WTC11 (cell line): ENCODE data around the gene C15orf39. TPM values are rescaled to one million over a fixed set of nuclear protein-coding genes. Genes with fewer than 3 reads are reported as not detected.

Source experiments
- ATAC-seq: fragments of 200-7000 bp; cut with Tn5 transposase; 2 replicates; pipeline ENCODE4 v1.10.0; 2021; ENCODE audit warnings: mild to moderate bottlenecking, moderate library complexity
- CTCF ChIA-PET: fragments of 300-600 bp; sonication (Branson Sonifier 250); formaldehyde crosslinking; loops from one replicate; lab custom pipeline; 2021; ENCODE audit warnings: antibody characterized with exemption; lab: Charles Lee
- POLR2A ChIA-PET: fragments of 350-600 bp; sonication (Branson Sonifier 250); formaldehyde crosslinking; loops from one replicate; lab custom pipeline; 2021; ENCODE audit warnings: antibody characterized with exemption; lab: Charles Lee
- DNase-seq: peaks from one replicate; pipeline ENCODE4 v3.0.0; 2021; ENCODE audit warnings: low spot score
- H3K27ac Mint-ChIP-seq: 2 replicates; pipeline ENCODE4 v1.8.0; 2021; ENCODE audit warnings: mixed read lengths
- H3K27me3 Mint-ChIP-seq: 2 replicates; pipeline ENCODE4 v1.8.0; 2021; ENCODE audit warnings: low read depth, mild to moderate bottlenecking, moderate library complexity, mixed read lengths
- H3K36me3 Mint-ChIP-seq: 2 replicates; pipeline ENCODE4 v1.8.0; 2021; ENCODE audit warnings: mixed read lengths
- H3K4me1 Mint-ChIP-seq: 2 replicates; pipeline ENCODE4 v1.8.0; 2022; ENCODE audit warnings: mixed read lengths
- H3K4me3 Mint-ChIP-seq: 2 replicates; pipeline ENCODE4 v1.8.0; 2021; ENCODE audit warnings: mild to moderate bottlenecking, moderate library complexity, mixed read lengths
- H3K9me3 Mint-ChIP-seq: 2 replicates; pipeline ENCODE4 v1.8.0; 2021; ENCODE audit warnings: mixed read lengths
- FOXJ3 ChIP-seq: sonication (generic); formaldehyde crosslinking; IDR thresholded peaks from 2 replicates; pipeline ENCODE4 v1.9.0; 2021; ENCODE audit warnings: missing genetic modification reagents, mild to moderate bottlenecking, borderline replicate concordance
- FOXP1 ChIP-seq: sonication (generic); formaldehyde crosslinking; IDR thresholded peaks from 2 replicates; pipeline ENCODE4 v1.8.0; 2022; ENCODE audit warnings: missing genetic modification reagents, mild to moderate bottlenecking, moderate library complexity, borderline replicate concordance
- GABPB1 ChIP-seq: sonication (generic); formaldehyde crosslinking; IDR thresholded peaks from 2 replicates; pipeline ENCODE4 v1.8.1; 2023; ENCODE audit warnings: mild to moderate bottlenecking, missing genetic modification reagents
- MYBL2 ChIP-seq: sonication (generic); formaldehyde crosslinking; IDR thresholded peaks from 2 replicates; pipeline ENCODE4 v1.8.1; 2023; ENCODE audit warnings: mild to moderate bottlenecking, moderate library complexity, missing genetic modification reagents
- NFATC4 ChIP-seq: fragments of 250-450 bp; sonication (Bioruptor Pico); IDR thresholded peaks from 2 replicates; pipeline ENCODE4 v1.9.0; 2021; ENCODE audit warnings: mild to moderate bottlenecking
- NR1H2 ChIP-seq: sonication (generic); formaldehyde crosslinking; IDR thresholded peaks from 2 replicates; pipeline ENCODE4 v1.9.0; 2021; ENCODE audit warnings: mild to moderate bottlenecking, moderate library complexity, missing genetic modification reagents
- RELA ChIP-seq: sonication (generic); formaldehyde crosslinking; IDR thresholded peaks from 2 replicates; pipeline ENCODE4 v1.8.1; 2022; ENCODE audit warnings: missing genetic modification reagents, mild to moderate bottlenecking, borderline replicate concordance
- SMAD3 ChIP-seq: sonication (generic); formaldehyde crosslinking; IDR thresholded peaks from 2 replicates; pipeline ENCODE4 v1.8.0; 2022; ENCODE audit warnings: missing genetic modification reagents, mild to moderate bottlenecking, borderline replicate concordance
- SP1 ChIP-seq: sonication (generic); formaldehyde crosslinking; conservative IDR thresholded peaks from 2 replicates; pipeline ENCODE4 v1.8.1; 2022; ENCODE audit warnings: missing genetic modification reagents
- TEAD4 ChIP-seq: sonication (generic); formaldehyde crosslinking; IDR thresholded peaks from 2 replicates; pipeline ENCODE4 v1.8.0; 2022; ENCODE audit warnings: mild to moderate bottlenecking, missing genetic modification reagents
- TP53 ChIP-seq: sonication (generic); formaldehyde crosslinking; IDR thresholded peaks from 2 replicates; pipeline ENCODE4 v1.8.1; 2023; ENCODE audit warnings: mild to moderate bottlenecking, missing genetic modification reagents
- ZBTB21 ChIP-seq: sonication (generic); formaldehyde crosslinking; IDR thresholded peaks from 2 replicates; pipeline ENCODE4 v1.8.1; 2023; ENCODE audit warnings: mild to moderate bottlenecking, missing genetic modification reagents, borderline replicate concordance
- ZNF219 ChIP-seq: sonication (generic); formaldehyde crosslinking; IDR thresholded peaks from 2 replicates; pipeline ENCODE4 v1.8.0; 2023; ENCODE audit warnings: missing genetic modification reagents, mild to moderate bottlenecking, borderline replicate concordance
- ZNF416 ChIP-seq: fragments of 250-450 bp; sonication (Bioruptor Pico); IDR thresholded peaks from 2 replicates; pipeline ENCODE4 v1.9.0; 2021; ENCODE audit warnings: mild to moderate bottlenecking, inconsistent platforms
- ZNF671 ChIP-seq: fragments of 250-450 bp; sonication (Bioruptor Pico); IDR thresholded peaks from 2 replicates; pipeline ENCODE4 v1.8.0; 2021; ENCODE audit warnings: mild to moderate bottlenecking
- total RNA-seq: library from RNA; stranded (reverse); gene quantifications from 3 replicates; pipeline ENCODE4 v1.2.3, GENCODE V29; 2021
- TF ChIP-seq, protein P1 (sequence below): fragments of 250-450 bp; sonication (Bioruptor Pico); IDR thresholded peaks from 2 replicates; pipeline ENCODE4 v1.9.0; 2021; ENCODE audit warnings: mild to moderate bottlenecking
- TF ChIP-seq, protein P2 (sequence below): sonication (generic); formaldehyde crosslinking; conservative IDR thresholded peaks from 2 replicates; pipeline ENCODE4 v1.8.1; 2022; ENCODE audit warnings: mild to moderate bottlenecking, missing genetic modification reagents
- TF ChIP-seq, protein P3 (sequence below): sonication (generic); formaldehyde crosslinking; IDR thresholded peaks from 2 replicates; pipeline ENCODE4 v1.8.0; 2022; ENCODE audit warnings: mild to moderate bottlenecking, missing genetic modification reagents
- TF ChIP-seq, protein P4 (sequence below): fragments of 250-450 bp; sonication (Bioruptor Pico); IDR thresholded peaks from 2 replicates; pipeline ENCODE4 v1.9.0; 2021; ENCODE audit warnings: mild to moderate bottlenecking
- TF ChIP-seq, protein P5 (sequence below): fragments of 250-450 bp; sonication (Bioruptor Pico); IDR thresholded peaks from 2 replicates; pipeline ENCODE4 v2.1.2; 2022; ENCODE audit warnings: mild to moderate bottlenecking, moderate library complexity
- TF ChIP-seq, protein P6 (sequence below): fragments of 200-600 bp; IDR thresholded peaks from 2 replicates; pipeline ENCODE4 v1.8.0; 2022; ENCODE audit warnings: antibody characterized with exemption

C15orf39 gene
- total RNA-seq, 1 experiment from 2014 or later, result 52.8 TPM

DNA sequence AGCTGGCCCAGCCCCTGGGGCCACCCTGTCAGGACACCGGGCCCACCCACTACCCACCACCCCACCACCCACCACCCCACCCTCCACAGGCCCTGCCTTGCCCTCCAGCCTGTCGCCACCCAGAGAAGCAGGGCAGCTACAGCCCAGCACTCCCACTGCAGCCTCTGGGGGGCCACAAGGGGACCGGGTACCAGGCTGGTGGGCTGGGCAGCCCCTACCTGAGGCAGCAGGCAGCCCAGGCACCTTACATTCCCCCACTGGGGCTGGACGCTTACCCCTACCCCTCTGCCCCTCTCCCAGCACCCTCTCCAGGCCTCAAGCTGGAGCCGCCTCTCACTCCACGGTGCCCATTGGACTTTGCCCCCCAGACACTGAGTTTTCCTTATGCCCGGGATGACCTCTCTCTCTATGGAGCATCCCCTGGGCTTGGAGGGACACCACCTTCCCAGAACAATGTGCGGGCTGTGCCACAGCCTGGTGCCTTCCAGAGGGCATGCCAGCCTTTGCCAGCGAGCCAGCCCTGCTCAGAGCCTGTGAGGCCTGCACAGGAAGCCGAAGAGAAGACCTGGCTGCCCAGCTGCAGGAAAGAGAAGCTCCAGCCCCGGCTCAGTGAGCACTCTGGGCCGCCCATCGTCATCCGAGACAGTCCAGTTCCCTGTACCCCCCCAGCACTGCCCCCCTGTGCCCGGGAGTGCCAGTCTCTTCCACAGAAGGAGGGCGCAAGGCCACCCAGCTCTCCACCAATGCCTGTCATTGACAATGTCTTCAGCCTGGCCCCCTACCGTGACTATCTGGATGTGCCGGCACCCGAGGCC, 5.3 kb downstream of the C15orf39 start:
- TF ChIP-seq ZNF219 (CRISPR knock-in tag), result no peak
- TF ChIP-seq NR1H2, result no peak
- CTCF ChIA-PET, result interaction anchor here (0.7 to 2.1 kb wide), 4 partner anchors 164 to 177 kb away, joined by 3 to 6 read pairs (median 3); no protein-coding TSS in a partner anchor
- H3K4me3 Mint-ChIP-seq, result no peak overlapping the region

DNA sequence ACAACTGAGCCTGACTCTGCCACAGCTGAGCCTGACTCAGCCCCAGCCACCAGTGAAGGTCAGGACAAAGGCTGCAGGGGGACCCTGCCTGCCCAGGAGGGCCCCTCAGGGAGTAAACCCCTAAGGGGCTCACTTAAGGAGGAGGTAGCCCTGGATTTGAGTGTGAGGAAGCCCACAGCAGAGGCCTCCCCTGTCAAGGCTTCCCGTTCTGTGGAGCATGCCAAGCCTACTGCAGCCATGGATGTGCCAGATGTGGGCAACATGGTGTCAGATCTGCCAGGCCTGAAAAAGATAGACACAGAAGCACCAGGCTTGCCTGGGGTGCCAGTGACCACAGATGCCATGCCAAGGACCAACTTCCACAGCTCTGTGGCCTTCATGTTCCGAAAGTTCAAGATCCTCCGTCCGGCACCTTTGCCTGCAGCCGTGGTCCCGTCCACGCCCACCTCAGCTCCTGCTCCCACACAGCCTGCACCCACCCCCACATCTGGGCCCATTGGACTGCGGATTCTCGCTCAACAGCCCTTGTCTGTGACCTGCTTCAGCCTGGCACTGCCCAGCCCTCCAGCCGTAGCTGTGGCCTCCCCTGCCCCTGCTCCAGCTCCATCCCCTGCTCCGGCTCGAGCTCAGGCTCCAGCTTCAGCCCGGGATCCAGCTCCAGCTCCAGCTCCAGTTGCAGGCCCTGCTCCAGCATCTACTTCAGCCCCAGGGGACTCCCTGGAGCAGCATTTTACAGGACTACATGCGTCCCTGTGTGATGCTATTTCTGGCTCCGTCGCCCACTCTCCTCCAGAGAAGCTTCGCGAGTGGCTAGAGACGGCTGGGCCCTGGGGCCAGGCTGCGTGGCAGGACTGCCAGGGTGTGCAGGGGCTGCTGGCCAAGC, 6.2 kb downstream of the C15orf39 start:
- DNase-seq, result no peak
- CTCF ChIA-PET, result interaction anchor here (0.7 to 2.2 kb wide), 6 partner anchors 100 to 179 kb away, joined by 3 to 11 read pairs (median 4); no protein-coding TSS in a partner anchor

More for the DNA sequence above, 5.3 kb downstream of the C15orf39 start:
- POLR2A ChIA-PET, result no interaction called here
- H3K36me3 Mint-ChIP-seq, result peaks cover 36% of the 10 kb centered on the region
- ATAC-seq (no peak), DNase-seq (no peak)
- no peaks in the 10 kb centered on the region for H3K9me3 Mint-ChIP-seq
- 0 out of 2 replicates have a peak, but pooled peaks cover 2% of the 10 kb centered on the region for H3K27me3 Mint-ChIP-seq
- H3K4me1 Mint-ChIP-seq, result peaks cover 26% of the 10 kb centered on the region
- H3K27ac Mint-ChIP-seq, result no peak overlapping the region

DNA sequence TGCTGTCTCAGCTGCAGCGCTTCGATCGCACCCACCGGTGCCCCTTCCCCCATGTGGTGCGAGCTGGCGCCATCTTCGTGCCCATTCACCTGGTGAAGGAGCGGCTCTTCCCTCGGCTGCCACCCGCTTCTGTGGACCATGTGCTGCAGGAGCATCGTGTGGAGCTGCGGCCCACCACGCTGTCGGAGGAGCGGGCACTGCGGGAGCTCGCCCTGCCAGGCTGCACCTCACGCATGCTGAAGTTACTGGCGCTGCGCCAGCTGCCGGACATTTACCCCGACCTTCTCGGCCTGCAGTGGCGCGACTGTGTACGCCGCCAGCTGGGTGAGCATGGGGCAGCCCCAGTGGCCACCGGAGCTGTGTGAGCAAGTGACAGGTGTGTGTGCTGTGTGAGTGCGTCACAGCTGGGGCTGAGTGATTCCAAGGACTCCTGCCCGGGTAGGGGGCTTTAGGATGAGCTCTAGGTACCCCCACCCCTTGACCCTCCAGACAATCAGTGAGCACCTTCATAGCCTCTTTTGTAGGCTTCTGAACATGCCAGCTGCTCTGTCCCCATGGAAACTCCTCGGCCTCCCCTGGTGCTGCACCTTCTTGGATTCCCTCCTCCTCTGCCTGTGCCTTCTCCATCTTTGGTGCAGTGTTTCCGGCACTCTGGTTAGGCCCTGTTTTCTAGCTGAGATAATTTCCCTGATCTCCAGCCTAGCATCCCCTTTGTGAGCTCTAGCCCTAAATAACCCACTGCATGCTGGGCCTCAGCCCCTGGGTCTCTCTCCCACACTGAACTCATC, 7.0 kb downstream of the C15orf39 start:
- DNase-seq, result no peak
- no peaks in the 10 kb centered on the region for H3K27me3 Mint-ChIP-seq
- peaks cover 43% of the 10 kb centered on the region for H3K36me3 Mint-ChIP-seq
- peak overlapping the region; percentile 13; the same call in 1 of the 2 replicates for H3K27ac Mint-ChIP-seq
- no peaks in the 10 kb centered on the region for H3K9me3 Mint-ChIP-seq
- POLR2A ChIA-PET, result interaction anchor here (0.5 to 0.6 kb wide), 2 partner anchors 18 to 26 kb away, joined by 3 read pairs; no protein-coding TSS in a partner anchor
- H3K4me3 Mint-ChIP-seq, result no peak overlapping the region
- H3K4me1 Mint-ChIP-seq, result peaks cover 21% of the 10 kb centered on the region
- no peak for ATAC-seq
- CTCF ChIA-PET, result interaction anchor here (0.9 to 2.2 kb wide), 7 partner anchors 10 to 179 kb away, joined by 3 to 11 read pairs (median 4); no protein-coding TSS in a partner anchor
- no peak for TF ChIP-seq RELA (CRISPR knock-in tag)
- no peak for TF ChIP-seq TP53
- TF ChIP-seq, protein P1, sequence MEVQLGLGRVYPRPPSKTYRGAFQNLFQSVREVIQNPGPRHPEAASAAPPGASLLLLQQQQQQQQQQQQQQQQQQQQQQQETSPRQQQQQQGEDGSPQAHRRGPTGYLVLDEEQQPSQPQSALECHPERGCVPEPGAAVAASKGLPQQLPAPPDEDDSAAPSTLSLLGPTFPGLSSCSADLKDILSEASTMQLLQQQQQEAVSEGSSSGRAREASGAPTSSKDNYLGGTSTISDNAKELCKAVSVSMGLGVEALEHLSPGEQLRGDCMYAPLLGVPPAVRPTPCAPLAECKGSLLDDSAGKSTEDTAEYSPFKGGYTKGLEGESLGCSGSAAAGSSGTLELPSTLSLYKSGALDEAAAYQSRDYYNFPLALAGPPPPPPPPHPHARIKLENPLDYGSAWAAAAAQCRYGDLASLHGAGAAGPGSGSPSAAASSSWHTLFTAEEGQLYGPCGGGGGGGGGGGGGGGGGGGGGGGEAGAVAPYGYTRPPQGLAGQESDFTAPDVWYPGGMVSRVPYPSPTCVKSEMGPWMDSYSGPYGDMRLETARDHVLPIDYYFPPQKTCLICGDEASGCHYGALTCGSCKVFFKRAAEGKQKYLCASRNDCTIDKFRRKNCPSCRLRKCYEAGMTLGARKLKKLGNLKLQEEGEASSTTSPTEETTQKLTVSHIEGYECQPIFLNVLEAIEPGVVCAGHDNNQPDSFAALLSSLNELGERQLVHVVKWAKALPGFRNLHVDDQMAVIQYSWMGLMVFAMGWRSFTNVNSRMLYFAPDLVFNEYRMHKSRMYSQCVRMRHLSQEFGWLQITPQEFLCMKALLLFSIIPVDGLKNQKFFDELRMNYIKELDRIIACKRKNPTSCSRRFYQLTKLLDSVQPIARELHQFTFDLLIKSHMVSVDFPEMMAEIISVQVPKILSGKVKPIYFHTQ (CRISPR knock-in tag), result no peak
- TF ChIP-seq, protein P2, sequence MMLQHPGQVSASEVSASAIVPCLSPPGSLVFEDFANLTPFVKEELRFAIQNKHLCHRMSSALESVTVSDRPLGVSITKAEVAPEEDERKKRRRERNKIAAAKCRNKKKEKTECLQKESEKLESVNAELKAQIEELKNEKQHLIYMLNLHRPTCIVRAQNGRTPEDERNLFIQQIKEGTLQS (CRISPR knock-in tag), result no peak
- TF ChIP-seq, protein P3, sequence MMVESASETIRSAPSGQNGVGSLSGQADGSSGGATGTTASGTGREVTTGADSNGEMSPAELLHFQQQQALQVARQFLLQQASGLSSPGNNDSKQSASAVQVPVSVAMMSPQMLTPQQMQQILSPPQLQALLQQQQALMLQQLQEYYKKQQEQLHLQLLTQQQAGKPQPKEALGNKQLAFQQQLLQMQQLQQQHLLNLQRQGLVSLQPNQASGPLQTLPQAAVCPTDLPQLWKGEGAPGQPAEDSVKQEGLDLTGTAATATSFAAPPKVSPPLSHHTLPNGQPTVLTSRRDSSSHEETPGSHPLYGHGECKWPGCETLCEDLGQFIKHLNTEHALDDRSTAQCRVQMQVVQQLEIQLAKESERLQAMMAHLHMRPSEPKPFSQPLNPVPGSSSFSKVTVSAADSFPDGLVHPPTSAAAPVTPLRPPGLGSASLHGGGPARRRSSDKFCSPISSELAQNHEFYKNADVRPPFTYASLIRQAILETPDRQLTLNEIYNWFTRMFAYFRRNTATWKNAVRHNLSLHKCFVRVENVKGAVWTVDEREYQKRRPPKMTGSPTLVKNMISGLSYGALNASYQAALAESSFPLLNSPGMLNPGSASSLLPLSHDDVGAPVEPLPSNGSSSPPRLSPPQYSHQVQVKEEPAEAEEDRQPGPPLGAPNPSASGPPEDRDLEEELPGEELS (CRISPR knock-in tag), result no peak
- TF ChIP-seq NR1H2, result no peak
- no peak for TF ChIP-seq SMAD3
- TF ChIP-seq, protein P4, sequence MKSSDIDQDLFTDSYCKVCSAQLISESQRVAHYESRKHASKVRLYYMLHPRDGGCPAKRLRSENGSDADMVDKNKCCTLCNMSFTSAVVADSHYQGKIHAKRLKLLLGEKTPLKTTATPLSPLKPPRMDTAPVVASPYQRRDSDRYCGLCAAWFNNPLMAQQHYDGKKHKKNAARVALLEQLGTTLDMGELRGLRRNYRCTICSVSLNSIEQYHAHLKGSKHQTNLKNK, result no peak
- TF ChIP-seq, protein P5, sequence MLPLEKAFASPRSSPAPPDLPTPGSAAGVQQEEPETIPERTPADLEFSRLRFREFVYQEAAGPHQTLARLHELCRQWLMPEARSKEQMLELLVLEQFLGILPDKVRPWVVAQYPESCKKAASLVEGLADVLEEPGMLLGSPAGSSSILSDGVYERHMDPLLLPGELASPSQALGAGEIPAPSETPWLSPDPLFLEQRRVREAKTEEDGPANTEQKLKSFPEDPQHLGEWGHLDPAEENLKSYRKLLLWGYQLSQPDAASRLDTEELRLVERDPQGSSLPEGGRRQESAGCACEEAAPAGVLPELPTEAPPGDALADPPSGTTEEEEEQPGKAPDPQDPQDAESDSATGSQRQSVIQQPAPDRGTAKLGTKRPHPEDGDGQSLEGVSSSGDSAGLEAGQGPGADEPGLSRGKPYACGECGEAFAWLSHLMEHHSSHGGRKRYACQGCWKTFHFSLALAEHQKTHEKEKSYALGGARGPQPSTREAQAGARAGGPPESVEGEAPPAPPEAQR (CRISPR knock-in tag), result no peak
- TF ChIP-seq FOXP1 (CRISPR knock-in tag), result no peak
- TF ChIP-seq ZNF416 (CRISPR knock-in tag), result no peak

More for the DNA sequence above, 6.2 kb downstream of the C15orf39 start:
- no peaks in the 10 kb centered on the region for H3K9me3 Mint-ChIP-seq
- no peak for TF ChIP-seq NFATC4 (CRISPR knock-in tag)
- TF ChIP-seq SP1, result no peak
- TF ChIP-seq TEAD4 (CRISPR knock-in tag), result no peak
- no peak for TF ChIP-seq FOXJ3 (CRISPR knock-in tag)
- no peak for TF ChIP-seq ZNF671 (CRISPR knock-in tag)
- TF ChIP-seq MYBL2, result no peak
- no peak for TF ChIP-seq ZBTB21 (CRISPR knock-in tag)
- no peak for TF ChIP-seq GABPB1
- TF ChIP-seq, protein P6, sequence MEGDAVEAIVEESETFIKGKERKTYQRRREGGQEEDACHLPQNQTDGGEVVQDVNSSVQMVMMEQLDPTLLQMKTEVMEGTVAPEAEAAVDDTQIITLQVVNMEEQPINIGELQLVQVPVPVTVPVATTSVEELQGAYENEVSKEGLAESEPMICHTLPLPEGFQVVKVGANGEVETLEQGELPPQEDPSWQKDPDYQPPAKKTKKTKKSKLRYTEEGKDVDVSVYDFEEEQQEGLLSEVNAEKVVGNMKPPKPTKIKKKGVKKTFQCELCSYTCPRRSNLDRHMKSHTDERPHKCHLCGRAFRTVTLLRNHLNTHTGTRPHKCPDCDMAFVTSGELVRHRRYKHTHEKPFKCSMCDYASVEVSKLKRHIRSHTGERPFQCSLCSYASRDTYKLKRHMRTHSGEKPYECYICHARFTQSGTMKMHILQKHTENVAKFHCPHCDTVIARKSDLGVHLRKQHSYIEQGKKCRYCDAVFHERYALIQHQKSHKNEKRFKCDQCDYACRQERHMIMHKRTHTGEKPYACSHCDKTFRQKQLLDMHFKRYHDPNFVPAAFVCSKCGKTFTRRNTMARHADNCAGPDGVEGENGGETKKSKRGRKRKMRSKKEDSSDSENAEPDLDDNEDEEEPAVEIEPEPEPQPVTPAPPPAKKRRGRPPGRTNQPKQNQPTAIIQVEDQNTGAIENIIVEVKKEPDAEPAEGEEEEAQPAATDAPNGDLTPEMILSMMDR, result no peak
- TF ChIP-seq, all 79 proteins: peak for 0
- Mint-ChIP-seq H3K27me3 (0 out of 2 replicates have a peak, but pooled peaks cover 2% of the 10 kb centered on the region), H3K27ac (no peak overlapping the region), H3K4me1 (peaks cover 26% of the 10 kb centered on the region), H3K4me3 (no peak overlapping the region), H3K36me3 (peaks cover 42% of the 10 kb centered on the region)
- POLR2A ChIA-PET, result interaction anchor here (0.5 to 0.6 kb wide), 2 partner anchors 19 to 25 kb away, joined by 3 read pairs; no protein-coding TSS in a partner anchor
- no peak for ATAC-seq
